K562 (cell line): Measurements from ENCODE around the gene ANAPC2. TPM values are rescaled to one million over a fixed set of nuclear protein-coding genes. Genes with fewer than 3 reads are reported as not detected.

Experiments used
- BRF2 ChIP-seq: IDR thresholded peaks from 3 replicates; pipeline ENCODE4 v1.6.1; 2011; ENCODE audit warnings: borderline replicate concordance, mild to moderate bottlenecking; ENCODE audit not compliant: insufficient read length, insufficient read depth
- CHD4 ChIP-seq: fragments of 200-600 bp; sonication (generic); IDR thresholded peaks from 3 replicates; pipeline ENCODE4 v1.6.1; 2012; ENCODE audit warnings: low read depth, mild to moderate bottlenecking, mixed read lengths, low read length, inconsistent platforms; ENCODE audit not compliant: insufficient read depth, insufficient replicate concordance, poor library complexity, severe bottlenecking
- ID3 ChIP-seq, 2 experiments: fragments of 250-450 bp in 1 of 2; fragments of 450-650 bp in 1 of 2; sonication (Bioruptor Pico) in 1 of 2; IDR thresholded peaks; 2 replicates each; pipeline versions ENCODE4 v1.6.1 to v1.8.0; 2016 to 2021; ENCODE audit warnings: mild to moderate bottlenecking in 2 of 2, moderate library complexity in 2 of 2, missing compliant biosample characterization in 1 of 2, missing genetic modification characterization in 1 of 2
- PHF8 ChIP-seq: fragments of 200-600 bp; sonication (generic); IDR thresholded peaks from 2 replicates; pipeline ENCODE4 v1.6.1; 2012; ENCODE audit warnings: mixed run types, mild to moderate bottlenecking, inconsistent platforms, low read length, moderate library complexity, borderline replicate concordance
- REST ChIP-seq, 2 experiments: fragments of 450-650 bp; formaldehyde crosslinking in 1 of 2; IDR thresholded peaks; 2 replicates each; pipeline versions ENCODE4 v1.4.0 to v1.6.1; 2014 to 2020; ENCODE audit warnings: mild to moderate bottlenecking in 2 of 2, borderline replicate concordance in 1 of 2, low read depth in 1 of 2
- ZNF696 ChIP-seq: fragments of 250-450 bp; sonication (Bioruptor Pico); conservative IDR thresholded peaks from 2 replicates; pipeline ENCODE4 v1.4.0; 2020; ENCODE audit warnings: mild to moderate bottlenecking, moderate library complexity
- polyA plus RNA-seq, 8 experiments: library from polyadenylated mRNA; depleted of rRNA in 4 of 8; stranded (reverse) in 5 of 8; unstranded in 3 of 8; fragments of >200 nt; fragmentation: Nextera tagmentation in 2 of 8; fragmentation: Illumina TruSeq in 1 of 8; extraction: Ambion mirVana in 2 of 8; extraction: Trizol in 1 of 8; gene quantifications; 2 replicates each; pipeline versions ENCODE4 v1.2.1 to v1.2.3, GENCODE V29; 2011 to 2014; ENCODE audit warnings: inconsistent platforms in 1 of 8, missing spikeins in 1 of 8
- total RNA-seq, 7 experiments: library from RNA; depleted of rRNA in 6 of 7; stranded (reverse); fragments of >200 nt in 6 of 7; fragmentation: Illumina TruSeq in 2 of 7; extraction: Trizol in 2 of 7; gene quantifications; 2 replicates each; pipeline versions ENCODE4 v1.2.1 to v1.2.3, GENCODE V29; 2011 to 2021; ENCODE audit warnings: low replicate concordance in 1 of 7
- TF ChIP-seq, protein P1 (sequence below): sonication (generic); formaldehyde crosslinking; IDR thresholded peaks from 2 replicates; pipeline ENCODE4 v1.8.0; 2022; ENCODE audit warnings: missing genetic modification reagents, mild to moderate bottlenecking, borderline replicate concordance
- TF ChIP-seq, protein P2 (sequence below): fragments of 450-650 bp; IDR thresholded peaks from 2 replicates; pipeline ENCODE4 v1.6.1; 2016; ENCODE audit warnings: antibody characterized with exemption
- TF ChIP-seq, protein P3 (sequence below): fragments of 250-450 bp; sonication (Bioruptor Pico); IDR thresholded peaks from 2 replicates; pipeline ENCODE4 v1.8.0; 2022; ENCODE audit warnings: moderate library complexity, mild to moderate bottlenecking, inconsistent platforms

ANAPC2 gene
- total and polyA plus RNA-seq, 9 of the 15 experiments (the other 6 are each of a cell fraction or from before 2014, with no cell fraction given), result 0.11 to 56.5 (median 17.1) TPM; not detected in 1

GRCh38 chr9:137213160-137214060 lies 25.1 kb upstream of the ANAPC2 start (continued):
- TF ChIP-seq REST (IDR thresholded peaks at IDR 0.05; ENCODE audit: borderline replicate concordance), result 0 out of 2 replicates have a peak, but pooled peaks have one; percentile 10
- TF ChIP-seq REST (CRISPR knock-in tag; IDR thresholded peaks at IDR 0.05; ENCODE audit: low read depth), result no peak
- no peak for TF ChIP-seq ZNF696 (CRISPR knock-in tag)
- TF ChIP-seq, protein P1, sequence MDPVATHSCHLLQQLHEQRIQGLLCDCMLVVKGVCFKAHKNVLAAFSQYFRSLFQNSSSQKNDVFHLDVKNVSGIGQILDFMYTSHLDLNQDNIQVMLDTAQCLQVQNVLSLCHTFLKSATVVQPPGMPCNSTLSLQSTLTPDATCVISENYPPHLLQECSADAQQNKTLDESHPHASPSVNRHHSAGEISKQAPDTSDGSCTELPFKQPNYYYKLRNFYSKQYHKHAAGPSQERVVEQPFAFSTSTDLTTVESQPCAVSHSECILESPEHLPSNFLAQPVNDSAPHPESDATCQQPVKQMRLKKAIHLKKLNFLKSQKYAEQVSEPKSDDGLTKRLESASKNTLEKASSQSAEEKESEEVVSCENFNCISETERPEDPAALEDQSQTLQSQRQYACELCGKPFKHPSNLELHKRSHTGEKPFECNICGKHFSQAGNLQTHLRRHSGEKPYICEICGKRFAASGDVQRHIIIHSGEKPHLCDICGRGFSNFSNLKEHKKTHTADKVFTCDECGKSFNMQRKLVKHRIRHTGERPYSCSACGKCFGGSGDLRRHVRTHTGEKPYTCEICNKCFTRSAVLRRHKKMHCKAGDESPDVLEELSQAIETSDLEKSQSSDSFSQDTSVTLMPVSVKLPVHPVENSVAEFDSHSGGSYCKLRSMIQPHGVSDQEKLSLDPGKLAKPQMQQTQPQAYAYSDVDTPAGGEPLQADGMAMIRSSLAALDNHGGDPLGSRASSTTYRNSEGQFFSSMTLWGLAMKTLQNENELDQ, result no peak
- TF ChIP-seq CHD4, result no peak
- TF ChIP-seq, protein P2, sequence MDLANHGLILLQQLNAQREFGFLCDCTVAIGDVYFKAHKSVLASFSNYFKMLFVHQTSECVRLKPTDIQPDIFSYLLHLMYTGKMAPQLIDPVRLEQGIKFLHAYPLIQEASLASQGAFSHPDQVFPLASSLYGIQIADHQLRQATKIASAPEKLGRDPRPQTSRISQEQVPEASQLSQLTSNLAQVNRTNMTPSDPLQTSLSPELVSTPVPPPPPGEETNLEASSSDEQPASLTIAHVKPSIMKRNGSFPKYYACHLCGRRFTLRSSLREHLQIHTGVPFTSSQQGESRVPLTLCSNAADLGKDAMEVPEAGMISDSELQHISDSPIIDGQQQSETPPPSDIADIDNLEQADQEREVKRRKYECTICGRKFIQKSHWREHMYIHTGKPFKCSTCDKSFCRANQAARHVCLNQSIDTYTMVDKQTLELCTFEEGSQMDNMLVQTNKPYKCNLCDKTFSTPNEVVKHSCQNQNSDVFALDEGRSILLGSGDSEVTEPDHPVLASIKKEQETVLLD, result no peak
- no peak for TF ChIP-seq ID3 (CRISPR knock-in tag; IDR thresholded peaks at IDR 0.05)
- TF ChIP-seq ID3 (tag; IDR thresholded peaks at IDR 0.05), result no peak
- TF ChIP-seq BRF2, result no peak
- TF ChIP-seq, protein P3, sequence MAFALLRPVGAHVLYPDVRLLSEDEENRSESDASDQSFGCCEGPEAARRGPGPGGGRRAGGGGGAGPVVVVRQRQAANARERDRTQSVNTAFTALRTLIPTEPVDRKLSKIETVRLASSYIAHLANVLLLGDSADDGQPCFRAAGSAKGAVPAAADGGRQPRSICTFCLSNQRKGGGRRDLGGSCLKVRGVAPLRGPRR (CRISPR knock-in tag), result no peak
- no peak for TF ChIP-seq PHF8
